Hematopoietic multipotent progenitor cell treated with erythropoietin and hydrocortisone succinate and interleukin-3 and kit ligand, for 17 days (in vitro differentiated cells): ENCODE data around the gene OST4.
"Not testable (repeated sequence)": the region's sequence is repeated elsewhere in the genome, so short reads cannot be mapped to it uniquely, and the experiment has no call there.

Source experiments
- DNase-seq: peaks from one replicate; pipeline ENCODE4 v3.0.0-alpha.2; 2015; ENCODE audit warnings: low spot score

The OST4 gene

DNA sequence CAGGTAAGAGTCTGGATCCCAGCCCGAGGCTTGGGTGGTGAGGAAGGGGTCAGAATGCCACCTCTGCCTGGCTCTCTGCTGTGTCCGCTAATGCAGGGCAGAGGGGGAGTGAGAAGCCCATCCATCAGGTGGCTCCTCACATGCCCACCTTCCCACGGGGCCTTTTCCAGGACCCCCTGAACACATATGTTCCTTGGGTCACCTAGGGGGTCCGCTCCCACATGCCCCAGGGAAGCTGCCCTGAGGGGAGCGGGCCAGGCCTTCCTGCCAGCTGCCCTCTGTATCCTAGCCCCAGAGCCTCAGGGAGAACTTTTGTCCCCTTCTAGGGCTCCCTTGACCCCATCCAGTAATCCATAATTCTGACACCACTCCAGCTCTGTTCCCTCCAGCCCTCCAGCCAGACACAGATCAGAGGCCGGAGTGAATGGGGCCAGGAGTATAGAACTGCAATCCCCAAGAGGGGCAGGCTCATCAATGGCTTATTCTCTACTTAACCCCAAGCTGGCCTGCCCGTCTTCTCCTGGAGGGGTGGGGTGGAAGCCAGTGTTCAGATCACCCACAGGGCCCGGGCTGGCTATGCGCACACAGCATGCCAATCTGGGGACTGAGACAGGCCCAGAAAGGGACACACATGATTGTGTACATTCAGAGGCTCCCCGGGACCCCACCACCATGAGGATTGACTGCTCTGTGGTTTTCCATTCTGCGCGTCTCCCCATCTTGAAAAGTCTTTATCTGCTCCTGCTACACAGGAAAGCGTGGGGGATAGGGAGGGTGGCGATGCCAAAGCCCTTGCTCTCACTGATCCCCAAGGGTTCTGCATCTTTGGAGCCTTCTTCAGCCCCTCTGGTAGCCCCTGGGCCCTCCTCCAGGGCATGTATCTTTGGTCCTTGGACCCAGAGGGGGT lies 8.0 kb upstream of the OST4 start:
- DNase-seq: no peak

DNA sequence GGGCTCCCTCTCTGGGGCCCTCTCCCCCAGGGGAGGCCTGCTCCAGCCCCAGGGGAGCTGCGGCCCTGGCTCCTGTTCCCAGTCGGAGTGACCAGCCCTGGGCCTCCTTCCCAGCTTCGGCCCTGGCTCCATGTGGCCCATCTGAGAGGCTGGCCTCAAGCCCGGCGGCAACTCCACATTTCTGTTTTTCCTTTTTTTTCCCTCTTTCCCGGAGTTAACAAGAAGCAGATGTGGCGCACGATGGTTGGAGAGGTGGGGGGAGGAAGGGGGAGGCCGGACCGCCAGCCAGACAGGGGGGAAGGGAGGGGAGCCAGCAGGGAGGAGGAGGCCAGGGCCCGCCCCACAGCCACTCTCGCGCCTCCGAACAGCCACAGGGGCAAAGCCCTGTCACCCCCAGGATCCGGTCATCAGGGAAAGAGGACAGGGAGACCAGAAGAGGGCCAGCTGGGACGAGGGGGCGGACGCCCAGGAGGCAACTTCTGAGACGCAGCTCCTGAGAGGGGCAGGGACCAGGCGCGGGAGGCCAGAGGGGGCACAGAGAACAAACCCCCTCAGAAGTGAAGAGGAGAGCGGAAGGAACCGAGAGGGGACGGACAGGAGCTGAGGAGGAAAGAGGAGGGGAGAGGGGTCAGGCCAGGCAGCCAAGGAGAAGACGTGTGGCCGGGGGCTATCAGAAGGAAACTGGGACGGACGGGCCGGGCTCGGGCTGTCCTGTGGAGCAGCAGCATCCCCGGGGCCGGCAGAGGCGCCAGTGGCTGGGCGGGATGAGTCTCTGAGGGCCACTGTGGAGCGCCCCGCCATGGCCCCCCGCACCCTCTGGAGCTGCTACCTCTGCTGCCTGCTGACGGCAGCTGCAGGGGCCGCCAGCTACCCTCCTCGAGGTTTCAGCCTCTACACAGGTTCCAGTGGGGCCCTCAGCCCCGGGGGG lies 7.1 kb upstream of the OST4 start, which contains the start of gene EMILIN1:
Gene EMILIN1, plus strand, starts transcription at position 349 of the 928 bp plus-strand sequence. Its CDS starts 451 bp downstream, at position 800.
- no peak for DNase-seq

DNA sequence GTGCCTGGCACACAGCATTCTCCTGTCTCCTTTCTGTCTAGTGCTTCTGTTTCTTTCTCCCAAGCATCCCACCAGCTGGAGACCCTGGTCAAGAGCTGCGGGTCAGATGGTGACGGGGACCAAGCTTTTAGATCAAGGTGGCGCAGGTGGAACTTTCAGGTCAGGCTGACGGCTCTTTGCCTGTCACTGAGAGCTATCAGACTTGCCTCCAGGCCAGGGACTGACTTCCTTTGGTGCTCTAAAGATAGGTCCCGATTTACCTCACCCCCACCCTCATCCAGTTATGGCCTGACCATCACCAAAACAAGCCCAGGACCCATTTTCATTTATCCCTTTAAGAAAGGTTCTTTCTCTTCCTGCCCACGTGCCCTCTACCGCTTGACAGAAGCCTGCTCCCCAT lies 5.8 kb upstream of the OST4 start:
- DNase-seq: no peak

- DNase-seq: no peak
Observed at GRCh38 chr2:27076323-27076722, 4.9 kb upstream of the OST4 start.

- DNase-seq: not testable (repeated sequence)
Observed at GRCh38 chr2:27075566-27075871, 4.1 kb upstream of the OST4 start.

DNA sequence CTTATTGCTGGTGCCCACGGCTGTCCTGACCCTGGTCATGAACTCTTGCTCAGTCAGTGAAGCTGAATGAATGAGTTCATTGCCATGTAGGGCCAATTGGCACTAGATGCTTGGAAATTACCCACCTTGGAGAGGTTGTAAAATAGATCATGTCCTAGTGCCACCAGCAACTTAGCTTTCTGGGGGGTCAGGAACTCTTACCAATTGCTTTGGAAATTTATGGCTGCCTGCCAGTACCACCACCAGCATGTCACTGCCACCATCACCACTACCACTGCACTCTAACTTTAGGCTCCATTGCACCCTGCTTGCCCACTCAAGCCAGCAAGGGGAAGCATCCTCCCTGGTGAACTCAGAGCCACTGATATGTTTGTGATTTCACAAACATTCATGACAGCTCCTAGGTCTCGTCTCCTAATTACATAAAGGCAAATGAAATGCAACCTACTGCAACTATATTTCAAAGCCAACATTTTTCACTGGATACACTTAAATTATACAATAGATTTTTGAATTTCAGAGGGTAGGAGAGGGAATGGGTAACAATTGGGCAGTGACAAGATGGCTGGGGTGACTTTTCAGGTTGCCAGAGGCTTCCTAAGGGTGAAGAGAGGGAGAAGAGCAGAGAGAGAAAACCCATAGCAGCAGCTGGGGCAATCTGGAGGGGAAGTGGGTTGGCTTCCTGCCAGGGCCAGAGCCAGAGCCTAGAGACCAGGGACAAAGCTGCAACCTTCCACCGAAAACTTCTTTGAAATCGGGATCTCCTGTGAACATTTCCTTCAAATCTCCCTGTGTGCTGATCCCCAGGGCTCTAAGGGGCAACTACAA lies 3.5 kb upstream of the OST4 start:
- no peak for DNase-seq

DNA sequence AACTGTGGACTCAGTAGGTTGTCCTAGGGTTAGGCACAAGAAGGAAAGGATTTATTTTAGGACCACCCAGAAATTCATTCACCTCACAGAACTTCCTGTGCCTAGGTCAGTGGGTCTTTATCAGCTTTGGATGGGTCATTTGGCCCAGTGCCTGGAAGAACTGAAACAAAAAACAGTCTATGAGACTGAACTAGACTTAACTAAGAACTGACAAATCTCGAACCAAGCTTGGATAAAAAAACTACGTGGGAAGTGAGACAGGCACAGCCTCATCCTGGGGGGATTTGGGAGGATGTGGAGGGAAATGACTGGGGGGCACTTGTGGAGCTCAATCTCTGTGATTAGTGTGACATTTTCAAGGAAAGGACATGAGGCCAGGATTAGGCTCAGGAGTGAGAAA lies 2.3 kb upstream of the OST4 start:
- no peak for DNase-seq

GRCh38 chr2:27072920-27073319 lies 1.5 kb upstream of the OST4 start:
- no peak for DNase-seq

GRCh38 chr2:27071990-27072830 lies 756 bp upstream of the OST4 start:
- no peak for DNase-seq

DNA sequence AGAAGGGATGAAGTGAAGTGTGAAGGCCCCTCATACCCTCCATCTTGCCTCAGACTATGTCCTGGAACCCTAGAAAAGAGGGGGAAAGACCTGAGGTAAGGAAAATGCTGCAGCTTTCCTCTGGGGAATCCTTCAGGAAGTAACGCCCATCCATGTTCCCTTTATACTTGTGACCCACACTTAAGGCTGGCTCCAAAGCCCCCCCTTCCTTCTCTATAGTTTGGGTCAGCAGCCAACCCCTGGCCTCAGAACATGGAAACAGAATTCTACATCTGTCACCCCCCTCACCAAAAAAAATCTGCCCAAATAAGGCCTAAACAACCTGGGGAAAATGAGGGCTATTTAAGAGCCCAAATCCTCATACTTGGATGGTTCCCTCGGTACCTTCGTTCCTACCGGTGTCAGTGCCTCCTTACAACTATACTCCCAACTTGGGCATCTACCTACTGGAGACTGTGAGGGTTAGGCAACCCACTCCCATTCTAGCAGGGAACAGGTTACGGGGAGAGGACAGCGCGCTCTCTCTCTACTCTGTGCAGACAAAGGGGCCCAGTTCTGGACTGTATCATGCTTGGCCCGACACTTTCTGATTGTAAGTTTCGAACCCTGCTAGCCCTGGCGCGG lies 689 bp downstream of the OST4 start:
- no peak for DNase-seq

- no peak for DNase-seq
Observed at GRCh38 chr2:27069961-27070618, 1.4 kb downstream of the OST4 start.

DNA sequence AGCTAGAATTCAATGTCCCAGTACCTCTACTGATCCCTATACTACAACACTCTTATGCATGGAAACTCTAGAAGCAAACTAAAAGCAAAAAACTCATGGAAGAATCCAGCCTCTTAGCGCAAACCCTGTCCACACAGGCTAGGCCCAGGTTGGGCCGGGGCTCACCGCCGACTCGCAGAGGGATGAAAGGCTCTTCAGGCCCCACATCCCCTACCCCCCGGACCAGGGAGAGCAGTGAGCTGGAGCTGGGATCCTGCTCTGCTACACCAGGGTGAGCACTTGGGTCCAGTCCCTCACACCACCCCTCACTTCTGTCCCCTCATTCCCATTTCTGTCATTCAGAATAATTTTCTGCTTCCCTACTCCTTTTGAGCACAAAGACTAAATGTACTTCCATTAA lies 2.0 kb downstream of the OST4 start:
- DNase-seq: no peak

DNA sequence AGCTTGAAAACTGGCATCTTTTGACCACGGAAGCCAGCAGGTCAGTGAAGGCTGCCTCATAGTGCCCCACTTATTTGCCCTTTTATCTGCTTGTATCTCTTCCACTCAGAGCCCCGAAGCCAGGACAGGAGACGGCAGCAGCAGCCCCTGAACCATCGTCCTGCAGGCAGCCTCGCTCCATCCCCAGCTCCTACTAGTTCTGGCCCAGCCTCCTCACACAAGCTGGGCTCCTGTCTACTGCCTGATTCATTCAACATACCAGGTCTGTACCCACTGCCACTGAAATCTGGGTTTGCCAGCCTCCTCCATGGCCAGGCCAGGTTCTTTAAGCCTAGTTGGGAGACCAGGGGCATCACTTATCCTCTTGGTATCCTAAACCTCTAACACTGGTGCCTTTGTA lies 4.1 kb downstream of the OST4 start:
- no peak for DNase-seq

DNA sequence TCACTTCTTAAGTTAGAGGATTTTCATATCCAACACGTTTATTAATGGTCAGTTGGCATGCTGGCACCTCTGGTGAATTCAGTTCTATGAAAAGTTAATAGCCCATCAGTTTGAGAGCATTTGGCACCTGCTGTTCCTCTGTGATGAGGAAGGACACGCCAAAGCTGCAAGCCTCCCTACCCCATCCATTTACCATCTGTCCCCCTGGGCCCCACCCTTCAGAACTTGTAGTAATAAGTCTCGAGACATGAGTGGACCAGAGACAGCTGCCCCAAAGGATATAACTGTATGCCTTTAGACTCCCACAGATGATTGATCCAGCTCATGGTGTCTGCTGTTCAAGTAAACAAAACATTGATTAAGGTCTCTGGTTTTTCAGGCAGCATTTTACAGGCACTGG lies 6.3 kb downstream of the OST4 start:
- no peak for DNase-seq

- DNase-seq: no peak
Observed at GRCh38 chr2:27060323-27060722, 11.1 kb downstream of the OST4 start.

DNA sequence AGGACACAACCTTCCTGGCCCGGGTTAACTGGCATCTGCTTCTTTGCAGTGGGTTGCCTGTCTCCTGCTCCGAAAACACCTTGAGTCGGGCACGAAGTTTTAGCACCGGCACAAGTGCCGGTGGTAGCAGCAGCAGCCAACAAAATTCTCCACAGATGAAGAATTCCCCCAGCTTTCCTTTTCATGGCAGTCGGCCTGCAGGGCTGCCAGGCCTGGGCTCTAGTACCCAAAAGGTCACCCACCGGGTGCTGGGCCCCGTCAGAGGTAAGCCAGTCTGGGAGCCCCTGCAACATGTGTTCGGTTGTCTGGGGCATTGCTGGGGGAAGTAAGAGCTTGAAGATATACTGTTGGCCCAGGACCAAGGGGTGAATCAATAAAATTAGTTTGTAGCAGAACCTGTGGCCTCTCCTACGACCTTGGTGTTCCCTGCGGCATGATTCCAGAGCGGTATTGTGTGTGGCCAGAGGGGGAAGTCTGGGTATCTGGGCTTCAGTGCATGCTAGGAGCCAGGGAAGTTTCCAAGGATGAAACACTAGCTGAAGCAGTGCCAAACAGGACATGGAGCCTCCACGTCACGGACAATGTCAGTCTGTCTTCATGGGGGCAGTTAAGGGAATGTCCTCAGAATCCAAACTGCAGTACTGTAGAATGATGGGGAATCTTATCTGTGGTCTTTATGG lies 12.2 kb downstream of the OST4 start:
- DNase-seq: no peak

- no peak for DNase-seq
Observed at GRCh38 chr2:27058210-27058609, 13.2 kb downstream of the OST4 start.

GRCh38 chr2:27057184-27057583 lies 14.3 kb downstream of the OST4 start:
- DNase-seq: no peak

- no peak for DNase-seq
Observed at GRCh38 chr2:27054721-27055120, 16.7 kb downstream of the OST4 start.

GRCh38 chr2:27053776-27054175 lies 17.7 kb downstream of the OST4 start:
- no peak for DNase-seq
